ENCODE measurements around the gene TNS3.

The TNS3 gene

GRCh38 chr7:47579458-47579857 is 2.5 kb downstream of the TNS3 start:
- TF ChIP-seq CTCF (IDR thresholded peaks at IDR 0.05; ENCODE audit: low read depth, low read length, missing control alignments) = no peak
- peak overlapping the region; percentile 87 for H3K4me3 ChIP-seq (replicated peaks; ENCODE audit: low read depth, low read length)
- DNase-seq (ENCODE audit: extremely low read depth, low read depth) = no peak

- H3K4me3 ChIP-seq (replicated peaks; ENCODE audit: low read depth, low read length) = peak overlapping the region; percentile 87
- no peak for TF ChIP-seq CTCF (IDR thresholded peaks at IDR 0.05; ENCODE audit: low read depth, low read length, missing control alignments)
- DNase-seq (ENCODE audit: extremely low read depth, low read depth) = no peak
These were observed 3.2 kb downstream of the TNS3 start for GRCh38 chr7:47578579-47579270.

- TF ChIP-seq CTCF (IDR thresholded peaks at IDR 0.05; ENCODE audit: low read depth, low read length, missing control alignments) = no peak
- DNase-seq (ENCODE audit: extremely low read depth, low read depth) = no peak
- peak overlapping the region; percentile 19 for H3K4me3 ChIP-seq (replicated peaks; ENCODE audit: low read depth, low read length)
These were observed 4.5 kb downstream of the TNS3 start for GRCh38 chr7:47577321-47577919.

GRCh38 chr7:47576866-47577306 is 5.0 kb downstream of the TNS3 start:
- H3K4me3 ChIP-seq (replicated peaks; ENCODE audit: low read depth, low read length) = peak overlapping the region; percentile 19
- DNase-seq (ENCODE audit: extremely low read depth, low read depth) = no peak
- TF ChIP-seq CTCF (IDR thresholded peaks at IDR 0.05; ENCODE audit: low read depth, low read length, missing control alignments) = no peak

GRCh38 chr7:47576031-47576865 is 5.7 kb downstream of the TNS3 start:
- no peak overlapping the region for H3K4me3 ChIP-seq (replicated peaks; ENCODE audit: low read depth, low read length)
- TF ChIP-seq CTCF (IDR thresholded peaks at IDR 0.05; ENCODE audit: low read depth, low read length, missing control alignments) = no peak
- DNase-seq (ENCODE audit: extremely low read depth, low read depth) = no peak

GRCh38 chr7:47574482-47575329 is 7.2 kb downstream of the TNS3 start:
- no peak for TF ChIP-seq CTCF (IDR thresholded peaks at IDR 0.05; ENCODE audit: low read depth, low read length, missing control alignments)
- no peak overlapping the region for H3K4me3 ChIP-seq (replicated peaks; ENCODE audit: low read depth, low read length)
- no peak for DNase-seq (ENCODE audit: extremely low read depth, low read depth)

Measured in HFF-Myc (cell line).